H1 (cell line): ENCODE results near the gene PACS1. TPM values are rescaled to one million over a fixed set of nuclear protein-coding genes. Genes with fewer than 3 reads are reported as not detected.

ENCODE experiments used
- CEBPB ChIP-seq: IDR thresholded peaks from 2 replicates; pipeline ENCODE4 v1.6.1; 2012; ENCODE audit warnings: low read depth, low read length
- KDM5A ChIP-seq: fragments of 200-600 bp; IDR thresholded peaks from 2 replicates; pipeline ENCODE4 v1.7.1; 2012; ENCODE audit warnings: mild to moderate bottlenecking, low read length, inconsistent platforms, mixed read lengths
- MAFK ChIP-seq: IDR thresholded peaks from 2 replicates; pipeline ENCODE4 v1.6.1; 2012; ENCODE audit warnings: low read depth, mild to moderate bottlenecking, improper control_type of control experiment, low read length
- NANOG ChIP-seq: IDR thresholded peaks from 2 replicates; pipeline ENCODE4 v1.6.1; 2011; ENCODE audit warnings: low read length, low read depth, mild to moderate bottlenecking, inconsistent platforms; ENCODE audit not compliant: insufficient read depth, poor library complexity, severe bottlenecking
- RNF2 ChIP-seq: fragments of 200-900, 300-1000 bp; sonication (generic); IDR thresholded peaks from 2 replicates; pipeline ENCODE4 v1.7.1; 2016; ENCODE audit warnings: borderline replicate concordance, low read depth, mild to moderate bottlenecking, antibody characterized with exemption, low read length; ENCODE audit not compliant: poor library complexity, severe bottlenecking; ENCODE audit errors: missing control alignments
- RXRA ChIP-seq: IDR thresholded peaks from 2 replicates; pipeline ENCODE4 v1.6.1; 2011; ENCODE audit warnings: low read depth, mild to moderate bottlenecking, low read length, moderate library complexity; ENCODE audit not compliant: insufficient read depth
- TEAD4 ChIP-seq: IDR thresholded peaks from 2 replicates; pipeline ENCODE4 v1.6.1; 2012; ENCODE audit warnings: low read depth, low read length, inconsistent platforms, mixed read lengths
- ZNF274 ChIP-seq: IDR thresholded peaks from 2 replicates; pipeline ENCODE4 v1.7.0; 2012; ENCODE audit warnings: low read length, borderline replicate concordance; ENCODE audit errors: extremely low read depth
- polyA plus RNA-seq, 7 experiments: library from polyadenylated mRNA; depleted of rRNA in 3 of 7; stranded (reverse) in 5 of 7; unstranded in 2 of 7; fragments of >200 nt in 5 of 7; fragments of 200-250 nt in 2 of 7; gene quantifications; 1 replicate in 5 of 7; 2 replicates in 1 of 7; 4 replicates in 1 of 7; pipeline versions ENCODE4 v1.2.1 to v1.2.3, GENCODE V29; 2011 to 2013; ENCODE audit warnings: missing spikeins in 2 of 7, mixed read lengths in 2 of 7
- total RNA-seq: library from RNA; stranded (reverse); fragmentation: NEBNext Ultra II Directional; extraction: Animal tissue kit (Norgen Biotek cat#: 25700); gene quantifications from 2 replicates; pipeline ENCODE4 v1.2.1, GENCODE V29; 2021

Gene PACS1
- total and polyA plus RNA-seq, 2 of the 8 experiments (the other 6 are each of a cell fraction or from before 2014, with no cell fraction given): 11.5 to 36.0 TPM

- TF ChIP-seq NANOG (no peak), TEAD4 (no peak), MAFK (no peak), CEBPB (no peak), RNF2 (no peak), RXRA (no peak), KDM5A (no peak), ZNF274 (no peak)
Measured at GRCh38 chr11:66056501-66056900, 13.6 kb upstream of the PACS1 start (continued).
